ENCODE measurements around the gene RAC2.

Gene RAC2

GRCh38 chr22:37186228-37186996, 57.7 kb downstream of the RAC2 start:
- DNase-seq (ENCODE audit: low read depth) = no peak

GRCh38 chr22:37185646-37186227, 58.3 kb downstream of the RAC2 start:
- no peak for DNase-seq (ENCODE audit: low read depth)

GRCh38 chr22:37184816-37185541, 59.1 kb downstream of the RAC2 start:
- DNase-seq (ENCODE audit: low read depth) = no peak

GRCh38 chr22:37184380-37184755, 59.7 kb downstream of the RAC2 start:
- no peak for DNase-seq (ENCODE audit: low read depth)

GRCh38 chr22:37183432-37184379, 60.4 kb downstream of the RAC2 start:
- no peak for DNase-seq (ENCODE audit: low read depth)

- no peak for DNase-seq (ENCODE audit: low read depth)
These were observed 61.2 kb downstream of the RAC2 start for GRCh38 chr22:37182949-37183245.

- no peak for DNase-seq (ENCODE audit: low read depth)
These were observed 61.7 kb downstream of the RAC2 start for GRCh38 chr22:37182101-37182948.

GRCh38 chr22:37181681-37182080, 62.4 kb downstream of the RAC2 start:
- DNase-seq (ENCODE audit: low read depth) = no peak

- no peak for DNase-seq (ENCODE audit: low read depth)
These were observed 63.4 kb downstream of the RAC2 start for GRCh38 chr22:37180531-37181231.

GRCh38 chr22:37179622-37180420, 64.2 kb downstream of the RAC2 start:
- no peak for DNase-seq (ENCODE audit: low read depth)

GRCh38 chr22:37179126-37179470, 65.0 kb downstream of the RAC2 start:
- no peak for DNase-seq (ENCODE audit: low read depth)

- DNase-seq (ENCODE audit: low read depth) = no peak
These were observed 65.5 kb downstream of the RAC2 start for GRCh38 chr22:37178350-37179125.

- DNase-seq (ENCODE audit: low read depth) = no peak
These were observed 66.3 kb downstream of the RAC2 start for GRCh38 chr22:37177755-37178154.

- DNase-seq (ENCODE audit: low read depth) = no peak
These were observed 66.8 kb downstream of the RAC2 start for GRCh38 chr22:37177221-37177620.

GRCh38 chr22:37176464-37177061, 67.5 kb downstream of the RAC2 start:
- no peak for DNase-seq (ENCODE audit: low read depth)

GRCh38 chr22:37175414-37176281, 68.4 kb downstream of the RAC2 start:
- DNase-seq (ENCODE audit: low read depth) = no peak

Measured in T-helper 22 cell (primary cell).